ENCODE results near the gene CCDC57. TPM values are rescaled to one million over a fixed set of nuclear protein-coding genes. Genes with fewer than 3 reads are reported as not detected.

CCDC57 gene
- total RNA-seq, 2 experiments from 2014 or later: 40.7 to 43.9 TPM

DNA sequence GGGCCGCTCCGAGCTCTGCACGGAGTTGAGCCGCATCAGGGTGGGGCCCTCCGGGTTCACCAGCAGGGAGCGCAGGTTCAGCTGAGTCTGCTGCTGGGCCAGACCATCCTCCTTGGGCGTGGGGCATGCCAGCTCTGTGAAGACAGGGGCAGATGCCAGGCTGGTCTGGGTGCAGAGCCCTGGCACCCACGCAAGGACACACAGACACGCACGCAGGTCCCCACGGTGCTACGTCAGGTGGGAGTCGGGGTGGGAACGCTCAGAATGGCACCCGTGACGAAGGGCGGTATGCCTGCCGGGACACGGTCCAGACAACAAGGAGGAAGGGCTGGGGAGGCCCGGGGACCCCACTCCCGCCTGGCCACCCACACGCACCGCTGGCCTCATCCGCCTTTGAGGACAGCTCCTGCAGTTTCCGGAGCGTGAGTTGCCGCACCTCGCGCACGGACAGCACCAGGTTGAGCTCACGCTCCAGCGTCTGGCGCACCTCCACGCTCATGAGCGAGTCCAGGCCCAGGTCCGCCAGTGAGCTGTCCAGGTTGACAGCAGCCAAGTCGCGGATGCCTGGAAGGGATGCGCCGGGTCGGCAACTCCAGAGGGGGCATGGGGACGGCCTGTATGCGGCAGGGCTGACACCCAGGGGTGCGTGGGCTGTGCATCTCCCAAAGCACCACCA is 131.7 kb downstream of the CCDC57 start:
- Mint-ChIP-seq H3K36me3 (ENCODE audit: low read depth) (peaks cover 34% of the 10 kb centered on the region), H3K27ac (no peak overlapping the region), H3K4me1 (ENCODE audit: low read depth) (no peaks in the 10 kb centered on the region), H3K9me3 (no peaks in the 10 kb centered on the region), H3K4me3 (no peak overlapping the region), H3K27me3 (ENCODE audit: low read depth) (no peaks in the 10 kb centered on the region)
- DNase-seq: no peak
- intact Hi-C loops (cut with micrococcal nuclease): no loop called here
- CTCF ChIA-PET: no interaction called here

GRCh38 chr17:82080048-82080788 is 132.4 kb downstream of the CCDC57 start:
- H3K27ac Mint-ChIP-seq: no peak overlapping the region
- CTCF ChIA-PET: no interaction called here
- intact Hi-C loops (cut with micrococcal nuclease): no loop called here
- H3K9me3 Mint-ChIP-seq: no peaks in the 10 kb centered on the region
- H3K4me1 Mint-ChIP-seq (ENCODE audit: low read depth): no peaks in the 10 kb centered on the region
- no peaks in the 10 kb centered on the region for H3K27me3 Mint-ChIP-seq (ENCODE audit: low read depth)
- peaks cover 34% of the 10 kb centered on the region for H3K36me3 Mint-ChIP-seq (ENCODE audit: low read depth)
- no peak for DNase-seq
- no peak overlapping the region for H3K4me3 Mint-ChIP-seq

DNA sequence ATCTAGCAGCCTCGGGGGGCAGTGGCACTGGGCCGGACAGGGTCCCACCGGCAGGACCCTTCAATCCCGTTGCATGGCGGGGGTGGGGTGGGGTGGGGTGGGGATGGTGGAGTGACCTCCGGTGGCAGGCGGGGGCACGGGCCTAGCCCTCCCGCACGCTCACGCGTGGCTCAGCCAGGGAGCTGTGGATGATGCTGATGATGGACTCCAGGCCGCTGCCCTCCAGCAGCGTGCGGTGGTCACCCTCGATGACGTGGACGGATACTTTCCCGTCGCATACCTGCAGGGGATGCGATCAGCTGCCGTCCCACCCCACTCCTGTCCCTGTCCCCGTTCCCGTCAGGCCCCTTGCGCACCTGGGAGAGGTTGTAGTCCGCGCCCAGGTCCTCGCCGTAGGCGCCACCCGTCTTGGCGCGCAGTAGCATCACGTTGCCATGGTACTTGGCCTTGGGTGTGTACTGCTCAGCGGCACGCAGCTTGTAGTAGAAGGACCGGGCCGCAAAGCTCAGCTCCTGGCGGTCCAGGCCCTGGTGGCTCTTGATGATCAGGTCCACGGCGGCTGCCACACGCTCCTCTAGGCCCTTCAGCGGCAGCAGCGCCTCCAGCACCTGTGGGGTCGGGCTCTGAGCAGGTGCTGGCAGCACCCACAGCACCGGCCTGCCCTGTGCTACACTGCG is 133.5 kb downstream of the CCDC57 start:
- intact Hi-C loops (cut with micrococcal nuclease): no loop called here
- H3K27me3 Mint-ChIP-seq (ENCODE audit: low read depth): no peaks in the 10 kb centered on the region
- no peaks in the 10 kb centered on the region for H3K9me3 Mint-ChIP-seq
- H3K4me1 Mint-ChIP-seq (ENCODE audit: low read depth): no peaks in the 10 kb centered on the region
- no peak for DNase-seq
- peaks cover 31% of the 10 kb centered on the region for H3K36me3 Mint-ChIP-seq (ENCODE audit: low read depth)
- no peak overlapping the region for H3K4me3 Mint-ChIP-seq
- no peak overlapping the region for H3K27ac Mint-ChIP-seq
- CTCF ChIA-PET: no interaction called here

DNA sequence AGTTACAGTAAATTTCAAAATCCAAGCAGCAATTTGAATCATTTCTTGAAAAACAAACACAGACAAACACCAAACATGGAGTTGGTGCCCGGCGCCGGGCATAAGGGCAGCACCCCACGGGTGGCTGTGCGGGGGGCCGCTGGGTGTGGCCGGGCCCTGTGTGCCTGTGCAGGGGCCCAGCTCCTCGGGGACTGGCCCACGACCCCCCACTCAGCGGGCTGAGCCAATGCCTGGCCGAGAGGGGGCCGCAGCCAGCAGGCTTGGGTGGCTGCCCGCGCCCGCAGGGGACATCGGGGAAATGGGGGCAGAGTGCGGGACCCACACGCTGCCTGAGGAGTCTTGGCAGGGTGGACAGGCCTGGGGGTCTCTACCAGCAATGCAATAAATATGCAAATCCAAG is 134.2 kb downstream of the CCDC57 start:
- Mint-ChIP-seq H3K27me3 (ENCODE audit: low read depth) (no peaks in the 10 kb centered on the region), H3K36me3 (ENCODE audit: low read depth) (peaks cover 26% of the 10 kb centered on the region), H3K27ac (no peak overlapping the region), H3K9me3 (no peaks in the 10 kb centered on the region), H3K4me1 (ENCODE audit: low read depth) (no peaks in the 10 kb centered on the region), H3K4me3 (no peak overlapping the region)
- CTCF ChIA-PET: no interaction called here
- intact Hi-C loops (cut with micrococcal nuclease): no loop called here
- DNase-seq: no peak

GRCh38 chr17:82077617-82078358 is 134.9 kb downstream of the CCDC57 start:
- H3K4me1 Mint-ChIP-seq (ENCODE audit: low read depth): no peaks in the 10 kb centered on the region
- H3K27me3 Mint-ChIP-seq (ENCODE audit: low read depth): no peaks in the 10 kb centered on the region
- H3K9me3 Mint-ChIP-seq: no peaks in the 10 kb centered on the region
- no peak for DNase-seq
- H3K27ac Mint-ChIP-seq: no peak overlapping the region
- peaks cover 19% of the 10 kb centered on the region for H3K36me3 Mint-ChIP-seq (ENCODE audit: low read depth)
- intact Hi-C loops (cut with micrococcal nuclease): no loop called here
- H3K4me3 Mint-ChIP-seq: no peak overlapping the region
- CTCF ChIA-PET: no interaction called here

GRCh38 chr17:82076785-82077591 is 135.7 kb downstream of the CCDC57 start:
- Mint-ChIP-seq H3K27ac (no peak overlapping the region), H3K9me3 (no peaks in the 10 kb centered on the region), H3K27me3 (ENCODE audit: low read depth) (no peaks in the 10 kb centered on the region), H3K4me3 (no peak overlapping the region), H3K4me1 (ENCODE audit: low read depth) (no peaks in the 10 kb centered on the region), H3K36me3 (ENCODE audit: low read depth) (peaks cover 15% of the 10 kb centered on the region)
- CTCF ChIA-PET: no interaction called here
- no peak for DNase-seq
- intact Hi-C loops (cut with micrococcal nuclease): no loop called here

DNA sequence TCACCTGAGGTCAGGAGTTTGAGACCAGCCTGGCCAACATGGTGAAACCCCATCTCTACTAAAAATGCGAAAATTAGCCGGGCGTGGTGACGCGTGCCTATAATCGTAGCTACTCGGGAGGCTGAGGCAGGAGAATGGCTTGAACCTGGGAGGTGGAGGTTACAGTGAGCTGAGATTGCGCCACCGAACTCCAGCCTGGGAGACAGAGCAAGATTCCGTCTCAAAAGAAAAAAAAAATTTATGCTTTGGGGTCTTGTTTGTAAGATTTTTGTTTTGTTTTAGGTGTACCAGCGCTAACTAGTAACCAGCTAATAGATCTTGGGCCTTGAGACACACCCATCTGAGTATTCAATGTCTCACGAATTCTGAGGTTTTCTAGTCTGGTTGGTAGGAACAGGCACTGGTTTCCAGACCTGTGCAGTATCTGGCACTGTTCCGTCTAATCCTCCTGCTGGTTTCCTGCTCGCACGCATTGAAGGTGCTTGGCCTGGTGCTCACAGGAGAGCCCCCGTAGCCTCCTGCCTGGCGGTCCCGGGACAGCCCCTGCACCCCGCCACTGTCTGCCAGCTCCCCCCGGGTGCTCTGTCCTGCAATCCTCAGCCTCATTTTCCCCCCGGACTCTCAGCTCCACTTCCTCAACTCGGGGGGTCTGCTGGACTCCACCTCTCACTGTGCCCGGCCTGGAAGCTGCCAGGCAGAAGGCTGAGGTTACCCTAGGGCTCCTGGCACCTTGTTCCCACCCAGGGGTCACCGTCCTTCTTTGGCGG is 136.4 kb downstream of the CCDC57 start:
- Mint-ChIP-seq H3K27ac (no peak overlapping the region), H3K9me3 (no peaks in the 10 kb centered on the region), H3K4me3 (no peak overlapping the region), H3K4me1 (ENCODE audit: low read depth) (no peaks in the 10 kb centered on the region), H3K36me3 (ENCODE audit: low read depth) (peaks cover 13% of the 10 kb centered on the region), H3K27me3 (ENCODE audit: low read depth) (no peaks in the 10 kb centered on the region)
- intact Hi-C loops (cut with micrococcal nuclease): no loop called here
- no peak for DNase-seq
- CTCF ChIA-PET: no interaction called here

- H3K9me3 Mint-ChIP-seq: no peaks in the 10 kb centered on the region
- no peaks in the 10 kb centered on the region for H3K27me3 Mint-ChIP-seq (ENCODE audit: low read depth)
- DNase-seq: no peak
- H3K36me3 Mint-ChIP-seq (ENCODE audit: low read depth): peaks cover 2% of the 10 kb centered on the region
- CTCF ChIA-PET: interaction anchor here (0.7 to 1.0 kb wide), 2 partner anchors 8 to 53 kb away, joined by 3 to 4 read pairs; partner anchors contain the start of gene DUS1L
- no peak overlapping the region for H3K4me3 Mint-ChIP-seq
- H3K27ac Mint-ChIP-seq: no peak overlapping the region
- intact Hi-C loops (cut with micrococcal nuclease): no loop called here
- no peaks in the 10 kb centered on the region for H3K4me1 Mint-ChIP-seq (ENCODE audit: low read depth)
Observed at GRCh38 chr17:82073446-82073845, 139.2 kb downstream of the CCDC57 start.

- intact Hi-C loops (cut with micrococcal nuclease): no loop called here
- CTCF ChIA-PET: interaction anchor here (0.6 to 1.0 kb wide), 2 partner anchors 52 to 54 kb away, joined by 3 read pairs; no protein-coding TSS in a partner anchor
- Mint-ChIP-seq H3K27me3 (ENCODE audit: low read depth) (no peaks in the 10 kb centered on the region), H3K36me3 (ENCODE audit: low read depth) (no peaks in the 10 kb centered on the region), H3K27ac (no peak overlapping the region), H3K9me3 (no peaks in the 10 kb centered on the region), H3K4me1 (ENCODE audit: low read depth) (no peaks in the 10 kb centered on the region), H3K4me3 (no peak overlapping the region)
- DNase-seq: no peak
Observed at GRCh38 chr17:82072827-82073226, 139.8 kb downstream of the CCDC57 start.

DNA sequence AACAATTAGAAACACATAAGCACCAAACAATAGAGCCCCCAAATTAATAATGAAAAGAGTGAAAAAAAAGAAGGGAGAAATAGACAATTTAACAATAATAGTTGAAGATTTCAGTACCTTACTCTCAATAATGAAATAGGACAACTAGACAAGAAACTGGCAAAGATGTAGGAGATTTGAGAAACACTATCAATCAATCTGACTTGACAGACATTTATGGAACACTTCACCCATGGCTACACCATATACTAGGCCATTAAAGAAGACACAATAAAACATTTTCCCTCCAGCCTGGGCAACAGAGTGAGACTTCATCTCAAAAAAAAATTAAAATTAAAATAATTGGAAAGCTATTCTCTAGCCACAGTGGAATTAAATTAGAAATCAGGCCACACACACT is 142.0 kb downstream of the CCDC57 start:
- Mint-ChIP-seq H3K36me3 (ENCODE audit: low read depth) (no peaks in the 10 kb centered on the region), H3K4me1 (ENCODE audit: low read depth) (peaks cover 7% of the 10 kb centered on the region), H3K9me3 (no peaks in the 10 kb centered on the region), H3K27me3 (ENCODE audit: low read depth) (no peaks in the 10 kb centered on the region), H3K4me3 (no peak overlapping the region), H3K27ac (peak overlapping the region; percentile 26)
- DNase-seq: no peak
- intact Hi-C loops (cut with micrococcal nuclease): no loop called here
- CTCF ChIA-PET: interaction anchor here (0.6 to 0.7 kb wide), 2 partner anchors 11 to 370 kb away, joined by 3 to 4 read pairs; no protein-coding TSS in a partner anchor

- Mint-ChIP-seq H3K27me3 (ENCODE audit: low read depth) (no peaks in the 10 kb centered on the region), H3K4me1 (ENCODE audit: low read depth) (peaks cover 14% of the 10 kb centered on the region), H3K36me3 (ENCODE audit: low read depth) (no peaks in the 10 kb centered on the region), H3K27ac (peak within 1 kb of the TSS; percentile 90), H3K4me3 (peak within 1 kb of the TSS; percentile 87), H3K9me3 (no peaks in the 10 kb centered on the region)
- CTCF ChIA-PET: interaction anchor here (0.6 to 1.8 kb wide), 3 partner anchors 8 to 36 kb away, joined by 4 to 8 read pairs (median 4); no protein-coding TSS in a partner anchor
- peak; percentile 74 for DNase-seq
- intact Hi-C loops (cut with micrococcal nuclease): loop anchor here (2.0 kb wide), 1 partner anchor 33 kb away; the partner anchor contains the start of gene FASN
Observed at GRCh38 chr17:82065638-82066303, 146.9 kb downstream of the CCDC57 start, which contains the start of gene DUS1L. Gene DUS1L, minus strand, starts transcription at chr17:82065804. Its CDS starts 745 bp downstream, at chr17:82065059.
